SK-N-SH treated with all-trans-retinoic acid at 6 μM for 48 hours (cell line): Measurements from ENCODE around the gene TTLL6.
A peak's percentile ranks its signal among the peaks of the same experiment; 100 is the strongest.

Experiments
- ATAC-seq: fragments of 200-7000 bp; cut with Tn5 transposase; 3 replicates; pipeline ENCODE4 v1.9.1; 2020; ENCODE audit warnings: mild to moderate bottlenecking, moderate library complexity
- ARNTL ChIP-seq: fragments of 450-650 bp; formaldehyde crosslinking; IDR thresholded peaks from 2 replicates; pipeline ENCODE4 v1.5.0; 2020; ENCODE audit warnings: low read depth, mild to moderate bottlenecking, moderate library complexity, borderline replicate concordance
- BACH2 ChIP-seq: fragments of 250-450 bp; sonication (Bioruptor Pico); IDR thresholded peaks from 2 replicates; pipeline ENCODE4 v1.9.0; 2021; ENCODE audit warnings: mild to moderate bottlenecking, borderline replicate concordance
- CREB5 ChIP-seq: fragments of 250-450 bp; sonication (Bioruptor Pico); IDR thresholded peaks from 2 replicates; pipeline ENCODE4 v1.5.1; 2020; ENCODE audit warnings: low read depth, mild to moderate bottlenecking, moderate library complexity
- CSDC2 ChIP-seq: fragments of 250-450 bp; sonication (Bioruptor Pico); IDR thresholded peaks from 2 replicates; pipeline ENCODE4 v1.5.0; 2020; ENCODE audit warnings: mild to moderate bottlenecking, moderate library complexity
- CSRNP3 ChIP-seq: fragments of 250-450 bp; sonication (Bioruptor Pico); IDR thresholded peaks from 2 replicates; pipeline ENCODE4 v1.5.1; 2021; ENCODE audit warnings: mild to moderate bottlenecking, moderate library complexity
- ESRRG ChIP-seq: fragments of 250-450 bp; sonication (Bioruptor Pico); IDR thresholded peaks from 2 replicates; pipeline ENCODE4 v1.6.1; 2021; ENCODE audit warnings: mild to moderate bottlenecking
- OSR1 ChIP-seq: fragments of 250-450 bp; sonication (Bioruptor Pico); IDR thresholded peaks from 2 replicates; pipeline ENCODE4 v1.8.0; 2022; ENCODE audit warnings: moderate library complexity, mild to moderate bottlenecking, inconsistent platforms
- PATZ1 ChIP-seq: fragments of 250-450 bp; sonication (Bioruptor Pico); IDR thresholded peaks from 2 replicates; pipeline ENCODE4 v1.8.0; 2020; ENCODE audit warnings: mild to moderate bottlenecking, moderate library complexity, borderline replicate concordance
- POU6F1 ChIP-seq: fragments of 250-450 bp; sonication (Bioruptor Pico); IDR thresholded peaks from 2 replicates; pipeline ENCODE4 v1.8.0; 2021; ENCODE audit warnings: low read depth, mild to moderate bottlenecking, moderate library complexity, borderline replicate concordance
- PPARA ChIP-seq: fragments of 250-450 bp; sonication (Bioruptor Pico); IDR thresholded peaks from 2 replicates; pipeline ENCODE4 v1.5.0; 2020; ENCODE audit warnings: mild to moderate bottlenecking, borderline replicate concordance
- RARB ChIP-seq: fragments of 250-450 bp; sonication (Bioruptor Pico); IDR thresholded peaks from 2 replicates; pipeline ENCODE4 v1.8.0; 2021; ENCODE audit warnings: mild to moderate bottlenecking, moderate library complexity
- SNAI2 ChIP-seq: fragments of 250-450 bp; sonication (Bioruptor Pico); IDR thresholded peaks from 2 replicates; pipeline ENCODE4 v1.5.0; 2020; ENCODE audit warnings: mild to moderate bottlenecking, moderate library complexity
- TCF4 ChIP-seq: fragments of 250-450 bp; sonication (Bioruptor Pico); IDR thresholded peaks from 2 replicates; pipeline ENCODE4 v1.8.0; 2021; ENCODE audit warnings: mild to moderate bottlenecking, moderate library complexity, borderline replicate concordance
- TOX ChIP-seq: fragments of 250-450 bp; sonication (Bioruptor Pico); IDR thresholded peaks from 2 replicates; pipeline ENCODE4 v1.8.0; 2021; ENCODE audit warnings: mild to moderate bottlenecking, moderate library complexity, borderline replicate concordance
- ZC3H10 ChIP-seq: fragments of 250-450 bp; sonication (Bioruptor Pico); IDR thresholded peaks from 2 replicates; pipeline ENCODE4 v1.5.1; 2021; ENCODE audit warnings: mild to moderate bottlenecking, moderate library complexity
- ZFP3 ChIP-seq: fragments of 250-450 bp; sonication (Bioruptor Pico); IDR thresholded peaks from 2 replicates; pipeline ENCODE4 v1.5.0; 2020; ENCODE audit warnings: mild to moderate bottlenecking, moderate library complexity
- ZFP30 ChIP-seq: fragments of 450-650 bp; formaldehyde crosslinking; IDR thresholded peaks from 2 replicates; pipeline ENCODE4 v1.5.0; 2022; ENCODE audit warnings: mild to moderate bottlenecking, moderate library complexity
- ZNF565 ChIP-seq: fragments of 450-650 bp; formaldehyde crosslinking; conservative IDR thresholded peaks from 2 replicates; pipeline ENCODE4 v1.5.0; 2020; ENCODE audit warnings: low read depth, mild to moderate bottlenecking, moderate library complexity
- ZNF70 ChIP-seq: fragments of 450-650 bp; formaldehyde crosslinking; IDR thresholded peaks from 2 replicates; pipeline ENCODE4 v1.5.0; 2020; ENCODE audit warnings: mild to moderate bottlenecking, moderate library complexity
- ZNF8 ChIP-seq: fragments of 450-650 bp; formaldehyde crosslinking; IDR thresholded peaks from 2 replicates; pipeline ENCODE4 v1.5.0; 2020; ENCODE audit warnings: mild to moderate bottlenecking, moderate library complexity
- TF ChIP-seq, protein P1 (sequence below): fragments of 250-450 bp; sonication (Bioruptor Pico); IDR thresholded peaks from 2 replicates; pipeline ENCODE4 v1.5.0; 2020; ENCODE audit warnings: mild to moderate bottlenecking, moderate library complexity

TTLL6 gene

GRCh38 chr17:48843187-48843900 is 26.3 kb upstream of the TTLL6 start:
- TF ChIP-seq ZFP3 (CRISPR knock-in tag), result no peak
- no peak for TF ChIP-seq BACH2 (CRISPR knock-in tag)
- no peak for TF ChIP-seq TOX (CRISPR knock-in tag)
- no peak for TF ChIP-seq PATZ1 (CRISPR knock-in tag)
- TF ChIP-seq, all 23 proteins: peak for 0
- no peak for ATAC-seq

- no peak for ATAC-seq
- TF ChIP-seq ZNF565 (CRISPR knock-in tag) (no peak), TOX (CRISPR knock-in tag) (no peak), ZC3H10 (CRISPR knock-in tag) (no peak), ESRRG (CRISPR knock-in tag) (no peak), ZNF8 (no peak), BACH2 (CRISPR knock-in tag) (no peak), ZFP3 (CRISPR knock-in tag) (no peak), ZNF70 (no peak), RARB (CRISPR knock-in tag) (no peak), POU6F1 (CRISPR knock-in tag) (no peak), CSDC2 (CRISPR knock-in tag) (no peak), OSR1 (CRISPR knock-in tag) (no peak), ZFP30 (CRISPR knock-in tag) (no peak), TCF4 (CRISPR knock-in tag) (no peak), CSRNP3 (CRISPR knock-in tag) (no peak), ARNTL (no peak), CREB5 (CRISPR knock-in tag) (no peak), SNAI2 (CRISPR knock-in tag) (no peak), PPARA (CRISPR knock-in tag) (no peak)
- TF ChIP-seq, protein P1, sequence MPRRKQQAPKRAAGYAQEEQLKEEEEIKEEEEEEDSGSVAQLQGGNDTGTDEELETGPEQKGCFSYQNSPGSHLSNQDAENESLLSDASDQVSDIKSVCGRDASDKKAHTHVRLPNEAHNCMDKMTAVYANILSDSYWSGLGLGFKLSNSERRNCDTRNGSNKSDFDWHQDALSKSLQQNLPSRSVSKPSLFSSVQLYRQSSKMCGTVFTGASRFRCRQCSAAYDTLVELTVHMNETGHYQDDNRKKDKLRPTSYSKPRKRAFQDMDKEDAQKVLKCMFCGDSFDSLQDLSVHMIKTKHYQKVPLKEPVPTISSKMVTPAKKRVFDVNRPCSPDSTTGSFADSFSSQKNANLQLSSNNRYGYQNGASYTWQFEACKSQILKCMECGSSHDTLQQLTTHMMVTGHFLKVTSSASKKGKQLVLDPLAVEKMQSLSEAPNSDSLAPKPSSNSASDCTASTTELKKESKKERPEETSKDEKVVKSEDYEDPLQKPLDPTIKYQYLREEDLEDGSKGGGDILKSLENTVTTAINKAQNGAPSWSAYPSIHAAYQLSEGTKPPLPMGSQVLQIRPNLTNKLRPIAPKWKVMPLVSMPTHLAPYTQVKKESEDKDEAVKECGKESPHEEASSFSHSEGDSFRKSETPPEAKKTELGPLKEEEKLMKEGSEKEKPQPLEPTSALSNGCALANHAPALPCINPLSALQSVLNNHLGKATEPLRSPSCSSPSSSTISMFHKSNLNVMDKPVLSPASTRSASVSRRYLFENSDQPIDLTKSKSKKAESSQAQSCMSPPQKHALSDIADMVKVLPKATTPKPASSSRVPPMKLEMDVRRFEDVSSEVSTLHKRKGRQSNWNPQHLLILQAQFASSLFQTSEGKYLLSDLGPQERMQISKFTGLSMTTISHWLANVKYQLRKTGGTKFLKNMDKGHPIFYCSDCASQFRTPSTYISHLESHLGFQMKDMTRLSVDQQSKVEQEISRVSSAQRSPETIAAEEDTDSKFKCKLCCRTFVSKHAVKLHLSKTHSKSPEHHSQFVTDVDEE (CRISPR knock-in tag), result no peak
Measured at GRCh38 chr17:48842746-48843145, 25.7 kb upstream of the TTLL6 start.

DNA sequence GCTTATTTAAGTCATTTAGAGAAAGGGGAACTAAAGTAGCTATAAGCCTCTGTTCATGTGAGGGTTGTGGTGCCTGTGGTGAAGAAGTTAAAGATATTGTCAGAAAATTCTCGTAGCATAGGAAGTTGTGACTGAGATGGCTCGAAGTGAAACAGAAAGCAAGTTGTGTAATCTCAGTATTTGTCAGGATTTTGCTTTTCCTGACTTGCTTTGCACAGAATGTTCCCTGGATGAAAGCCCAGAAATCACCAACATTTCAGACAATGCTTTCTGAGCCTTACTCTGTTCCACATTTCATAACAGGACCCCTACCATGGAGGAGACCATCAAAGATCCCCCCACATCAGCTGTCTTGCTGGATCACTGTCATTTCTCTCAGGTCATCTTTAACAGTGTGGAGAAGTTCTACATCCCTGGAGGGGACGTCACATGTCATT is 24.4 kb upstream of the TTLL6 start:
- ATAC-seq, result peak; percentile 71
- no peak for TF ChIP-seq ZC3H10 (CRISPR knock-in tag)
- TF ChIP-seq ZNF8, result no peak
- TF ChIP-seq ZNF70, result no peak
- no peak for TF ChIP-seq TOX (CRISPR knock-in tag)
- TF ChIP-seq POU6F1 (CRISPR knock-in tag), result no peak
- no peak for TF ChIP-seq ZFP30 (CRISPR knock-in tag)
- no peak for TF ChIP-seq CSDC2 (CRISPR knock-in tag)
- TF ChIP-seq CREB5 (CRISPR knock-in tag), result no peak
- TF ChIP-seq ZNF565 (CRISPR knock-in tag), result no peak
- no peak for TF ChIP-seq ARNTL
